NB4 (cell line): ENCODE measurements around the gene PHETA1.
"Not testable (repeated sequence)": the region's sequence is repeated elsewhere in the genome, so short reads cannot be mapped to it uniquely, and the experiment has no call there.

ENCODE experiments used
- DNase-seq: peaks from one replicate; pipeline ENCODE4 v3.0.0; 2010; ENCODE audit warnings: low read depth
- H3K4me3 ChIP-seq: one replicate; pipeline ENCODE4 v1.5.1; 2011; ENCODE audit warnings: mild to moderate bottlenecking, low read depth, low read length, moderate library complexity
- CTCF ChIP-seq: IDR thresholded peaks from one replicate; pipeline ENCODE4 v1.5.1; 2012; ENCODE audit warnings: low read depth, low read length
- MAX ChIP-seq: IDR thresholded peaks from 2 replicates; pipeline ENCODE4 v1.6.1; 2011; ENCODE audit warnings: low read depth, low read length
- MYC ChIP-seq: IDR thresholded peaks from 2 replicates; pipeline ENCODE4 v1.6.1; 2011; ENCODE audit warnings: low read depth, low read length
- POLR2A ChIP-seq: IDR thresholded peaks from 2 replicates; pipeline ENCODE4 v1.6.1; 2011; ENCODE audit warnings: mild to moderate bottlenecking; ENCODE audit not compliant: insufficient read length; ENCODE audit errors: extremely low read depth

Gene PHETA1

GRCh38 chr12:111386885-111387284 is 18.0 kb upstream of the PHETA1 start:
- TF ChIP-seq MYC (no peak), CTCF (no peak), MAX (no peak), POLR2A (no peak)
- DNase-seq, result no peak
- no peak overlapping the region for H3K4me3 ChIP-seq

GRCh38 chr12:111384596-111384995 is 15.7 kb upstream of the PHETA1 start:
- DNase-seq, result no peak
- H3K4me3 ChIP-seq, result no peak overlapping the region
- TF ChIP-seq CTCF (no peak), MYC (no peak), MAX (no peak), POLR2A (no peak)

- no peak overlapping the region for H3K4me3 ChIP-seq
- TF ChIP-seq MAX (no peak), POLR2A (no peak), CTCF (no peak), MYC (no peak)
- DNase-seq, result no peak
Measured at GRCh38 chr12:111379942-111380554, 11.2 kb upstream of the PHETA1 start.

- H3K4me3 ChIP-seq, result no peak overlapping the region
- no peak for DNase-seq
- no peak for TF ChIP-seq POLR2A
- TF ChIP-seq MAX, result no peak
- no peak for TF ChIP-seq MYC
- TF ChIP-seq CTCF, result no peak
Measured at GRCh38 chr12:111377440-111377839, 8.5 kb upstream of the PHETA1 start.

GRCh38 chr12:111373231-111373630 is 4.3 kb upstream of the PHETA1 start:
- DNase-seq, H3K4me3 ChIP-seq: not testable (repeated sequence)

GRCh38 chr12:111369496-111370220 is 763 bp upstream of the PHETA1 start:
- no peak for DNase-seq
- TF ChIP-seq MAX, result no peak
- no peak for TF ChIP-seq CTCF
- no peak for TF ChIP-seq POLR2A
- no peak for TF ChIP-seq MYC
- H3K4me3 ChIP-seq, result peak overlapping the region; percentile 65
